ENCODE data around the gene DPH2. TPM values are rescaled to one million over a fixed set of nuclear protein-coding genes. Genes with fewer than 3 reads are reported as not detected.

The DPH2 gene
- total RNA-seq, 4 donors from 2014 or later = 10.4 to 16.8 (median 12.3) TPM

DNA sequence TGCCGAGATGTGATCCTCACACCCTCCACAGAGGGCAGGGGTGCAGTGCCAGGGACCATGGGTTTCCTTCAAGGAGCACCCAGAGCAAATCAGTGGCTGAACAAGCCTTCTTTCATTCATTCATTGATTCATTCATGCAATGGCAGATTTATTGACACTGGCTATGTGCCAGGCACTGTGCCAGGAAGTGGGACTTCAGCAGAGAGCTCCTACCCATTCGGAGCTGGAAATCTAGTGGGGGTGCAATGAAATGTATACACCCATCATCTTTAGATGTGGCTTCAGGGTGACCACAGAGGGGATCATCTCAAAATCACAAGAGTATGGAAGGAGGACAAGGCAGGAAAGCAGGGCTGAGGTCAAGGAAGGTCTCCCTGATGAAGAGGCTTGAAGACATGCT, 42.6 kb downstream of the DPH2 start:
- TF ChIP-seq, protein P1, sequence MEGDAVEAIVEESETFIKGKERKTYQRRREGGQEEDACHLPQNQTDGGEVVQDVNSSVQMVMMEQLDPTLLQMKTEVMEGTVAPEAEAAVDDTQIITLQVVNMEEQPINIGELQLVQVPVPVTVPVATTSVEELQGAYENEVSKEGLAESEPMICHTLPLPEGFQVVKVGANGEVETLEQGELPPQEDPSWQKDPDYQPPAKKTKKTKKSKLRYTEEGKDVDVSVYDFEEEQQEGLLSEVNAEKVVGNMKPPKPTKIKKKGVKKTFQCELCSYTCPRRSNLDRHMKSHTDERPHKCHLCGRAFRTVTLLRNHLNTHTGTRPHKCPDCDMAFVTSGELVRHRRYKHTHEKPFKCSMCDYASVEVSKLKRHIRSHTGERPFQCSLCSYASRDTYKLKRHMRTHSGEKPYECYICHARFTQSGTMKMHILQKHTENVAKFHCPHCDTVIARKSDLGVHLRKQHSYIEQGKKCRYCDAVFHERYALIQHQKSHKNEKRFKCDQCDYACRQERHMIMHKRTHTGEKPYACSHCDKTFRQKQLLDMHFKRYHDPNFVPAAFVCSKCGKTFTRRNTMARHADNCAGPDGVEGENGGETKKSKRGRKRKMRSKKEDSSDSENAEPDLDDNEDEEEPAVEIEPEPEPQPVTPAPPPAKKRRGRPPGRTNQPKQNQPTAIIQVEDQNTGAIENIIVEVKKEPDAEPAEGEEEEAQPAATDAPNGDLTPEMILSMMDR (IDR thresholded peaks at IDR 0.05; ENCODE audit: low read depth) = no peak

DNA sequence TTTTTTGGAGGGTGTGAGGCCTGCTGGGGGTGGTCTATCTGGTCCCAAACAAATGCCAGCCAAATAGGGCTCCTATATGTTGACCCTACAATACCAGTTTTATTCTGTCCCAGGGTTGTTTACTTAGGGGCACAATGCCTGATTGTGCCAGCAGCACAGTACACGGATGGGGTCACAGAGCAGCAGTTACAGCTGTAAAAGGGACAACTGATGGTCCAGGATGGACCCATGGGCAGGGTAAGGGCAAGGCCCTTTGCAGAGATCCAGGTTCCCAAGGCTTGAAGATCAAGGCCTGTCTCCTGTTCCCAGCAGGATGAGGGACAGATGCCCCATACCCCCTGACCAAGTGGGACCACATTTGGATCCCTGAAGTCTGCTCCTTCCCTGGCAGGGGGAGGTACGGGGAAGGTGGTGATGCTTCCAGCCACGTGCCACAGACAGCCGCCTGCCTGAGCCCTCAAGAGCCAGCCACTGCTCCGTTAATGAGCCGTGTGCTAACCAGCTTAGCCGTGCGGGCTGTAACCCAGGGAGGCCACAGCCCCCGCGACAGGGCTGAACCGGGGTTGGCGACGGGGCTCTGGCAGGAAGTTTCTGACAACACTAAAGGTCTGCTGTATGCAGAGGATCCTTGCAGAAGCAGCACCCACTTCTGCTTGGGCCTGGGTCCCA, 43.3 kb downstream of the DPH2 start:
- TF ChIP-seq, protein P1 (IDR thresholded peaks at IDR 0.05; ENCODE audit: low read depth) = no peak

DNA sequence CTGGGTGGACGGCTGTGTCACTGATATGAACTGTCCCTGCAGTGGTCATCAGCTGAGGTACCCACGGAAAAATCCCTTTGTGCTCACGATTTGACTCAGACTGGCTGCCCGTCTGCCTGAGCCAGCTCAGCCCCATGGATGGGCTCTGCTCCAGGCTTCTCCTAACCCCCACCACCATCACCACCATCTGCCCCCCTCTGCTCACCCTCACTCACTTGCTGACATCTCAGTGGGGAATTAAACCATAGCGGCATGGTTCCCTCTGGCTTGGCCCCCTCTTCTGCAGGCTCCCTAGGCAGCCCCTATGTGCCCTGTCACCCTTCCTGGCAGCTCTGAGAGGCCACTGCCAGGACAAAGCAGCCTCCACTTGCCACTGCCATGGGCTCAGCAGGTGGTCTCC, 44.1 kb downstream of the DPH2 start:
- TF ChIP-seq, protein P1 (IDR thresholded peaks at IDR 0.05; ENCODE audit: low read depth) = no peak

DNA sequence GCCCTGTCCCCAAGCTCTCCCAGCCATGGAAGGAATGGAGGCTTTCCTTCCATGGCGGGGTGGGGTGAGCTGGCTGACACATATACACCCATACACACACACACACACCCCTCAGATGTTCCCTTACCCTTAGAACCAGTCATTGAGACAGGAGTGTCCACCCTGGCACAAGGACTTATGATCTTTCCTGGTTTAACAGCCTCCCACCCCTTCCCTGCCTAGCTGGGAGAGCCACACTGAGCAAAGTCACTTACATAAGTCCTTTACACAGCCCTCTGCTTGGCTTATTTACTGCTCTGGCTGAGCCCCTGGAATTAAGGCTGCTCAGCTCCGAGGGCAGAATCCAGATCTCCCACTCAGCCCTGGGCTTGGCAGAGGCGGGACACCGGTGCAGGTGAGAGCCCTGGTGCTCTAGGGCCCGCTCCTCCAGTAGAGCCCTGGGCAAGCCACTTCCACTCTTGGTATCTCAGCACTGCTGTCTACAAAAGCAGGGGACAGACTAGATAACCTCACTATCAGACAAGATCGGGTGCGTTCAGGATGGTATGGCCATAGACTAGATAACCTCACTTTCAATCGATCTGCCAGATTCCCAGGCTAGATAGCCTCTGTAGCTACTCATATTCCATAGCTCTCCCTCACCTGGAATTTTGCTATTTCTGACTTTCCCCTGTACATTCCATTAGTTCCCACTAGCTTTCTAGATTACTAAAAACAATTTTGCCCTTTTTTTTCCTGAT, 44.7 kb downstream of the DPH2 start:
- TF ChIP-seq, protein P1 (IDR thresholded peaks at IDR 0.05; ENCODE audit: low read depth) = no peak

DNA sequence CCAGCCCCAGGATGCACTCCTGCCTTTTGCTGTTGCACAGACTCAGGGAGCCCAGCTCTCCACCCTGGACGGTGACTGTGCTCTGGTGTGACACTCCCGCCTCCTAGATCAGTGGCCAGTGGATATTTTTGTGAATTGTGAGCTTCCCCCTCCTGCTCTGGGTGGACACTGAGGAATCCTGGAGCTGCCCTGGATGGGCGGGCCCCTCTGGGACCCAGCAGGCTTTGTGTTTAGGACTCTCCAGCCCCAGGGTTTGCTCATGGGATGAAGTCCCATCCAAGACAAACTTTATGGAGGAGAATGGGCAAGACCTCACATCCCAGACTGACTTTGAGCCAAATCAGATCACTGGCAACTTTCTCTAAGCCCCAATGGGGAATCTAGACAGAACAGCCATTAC, 45.4 kb downstream of the DPH2 start:
- TF ChIP-seq, protein P1 (IDR thresholded peaks at IDR 0.05; ENCODE audit: low read depth) = no peak

DNA sequence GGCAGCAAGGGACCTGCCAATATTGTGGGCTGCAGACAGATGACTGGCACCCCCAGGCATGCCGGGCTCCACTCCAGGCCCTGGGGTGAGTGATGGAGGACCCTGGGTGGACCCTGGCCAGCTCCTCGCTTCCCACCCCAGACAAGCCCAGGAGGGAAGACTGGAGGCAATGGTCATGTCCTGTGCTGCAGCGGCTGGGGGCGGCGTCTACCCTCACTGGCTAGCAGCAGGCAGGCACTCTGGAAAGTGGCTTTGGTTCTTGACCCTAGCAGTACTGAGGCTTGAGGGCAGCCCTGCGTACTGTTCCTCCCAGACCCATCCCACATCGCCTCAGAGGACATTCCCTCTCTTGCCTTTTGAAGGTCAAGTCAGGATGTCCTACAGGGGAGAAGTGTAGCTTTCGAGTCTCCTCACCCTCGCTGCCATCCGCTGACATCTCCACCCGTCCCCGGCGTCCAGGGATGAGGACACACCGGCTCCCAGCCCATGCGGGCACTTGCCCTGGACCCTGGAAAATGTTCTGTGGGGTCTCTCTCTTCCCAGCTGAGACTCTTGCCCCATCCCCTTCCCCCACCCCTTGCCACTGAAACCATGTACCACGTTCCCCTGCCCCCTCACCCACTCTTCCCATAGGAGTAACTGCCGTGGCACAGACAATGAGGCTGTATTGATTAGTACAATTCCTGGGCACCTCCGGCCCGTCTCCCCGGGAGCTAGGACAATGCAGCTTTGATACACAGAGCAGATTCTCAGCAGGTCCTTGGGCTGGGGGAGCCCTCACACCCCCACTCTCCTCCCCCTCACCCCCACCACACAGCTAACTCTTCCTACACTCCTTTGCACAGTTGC, 46.5 kb downstream of the DPH2 start:
- TF ChIP-seq, protein P1 (IDR thresholded peaks at IDR 0.05; ENCODE audit: low read depth) = no peak

Data from subcutaneous adipose tissue (tissue), 4 donors.